Gastrocnemius medialis (tissue), 4 donors: ENCODE data around the gene ATXN1. TPM values are rescaled to one million over a fixed set of nuclear protein-coding genes. Genes with fewer than 3 reads are reported as not detected.

Source experiments
- ATAC-seq, 2 donors: fragments of 150-250 bp; one replicate each; pipeline ENCODE4 v1.9.1; 2016
- DNase-seq, 2 donors: peaks; one replicate each; pipeline ENCODE4 v3.0.0-alpha.2; 2019
- H3K27ac ChIP-seq, 4 donors: fragments of 200-600 bp; sonication (generic); 1 replicate in 1 of 4; 2 replicates in 3 of 4; pipeline ENCODE4 v1.5.1; 2016 to 2018; ENCODE audit warnings: mild to moderate bottlenecking in 2 of 4, moderate library complexity in 1 of 4
- H3K27me3 ChIP-seq, 3 donors: fragments of 200-600 bp; sonication (generic) in 2 of 3; 1 replicate in 1 of 3; 2 replicates in 2 of 3; pipeline versions ENCODE4 v1.5.1 to v1.6.0; 2016 to 2019; ENCODE audit warnings: mild to moderate bottlenecking in 1 of 3, moderate library complexity in 1 of 3
- H3K36me3 ChIP-seq, 2 donors: fragments of 200-600 bp; sonication (generic) in 1 of 2; one replicate each; pipeline ENCODE4 v1.5.1; 2017 to 2018
- H3K4me1 ChIP-seq, 2 donors: fragments of 200-600 bp; sonication (generic) in 1 of 2; one replicate each; pipeline ENCODE4 v1.5.1; 2016 to 2017; ENCODE audit warnings: mild to moderate bottlenecking in 2 of 2
- H3K4me3 ChIP-seq, 4 donors: fragments of 200-600 bp; sonication (generic) in 3 of 4; 1 replicate in 1 of 4; 2 replicates in 3 of 4; pipeline ENCODE4 v1.5.1; 2016 to 2019; ENCODE audit warnings: mild to moderate bottlenecking in 2 of 4
- H3K9me3 ChIP-seq, 3 donors: fragments of 200-600 bp; sonication (generic) in 2 of 3; 1 replicate in 1 of 3; 2 replicates in 2 of 3; pipeline ENCODE4 v1.5.1; 2016 to 2019
- CTCF ChIP-seq, 5 experiments: fragments of 450-650 bp in 3 of 5; fragments of 200-600 bp in 2 of 5; sonication (generic) in 2 of 5; IDR thresholded peaks in 4 of 5; conservative IDR thresholded peaks in 1 of 5; 1 replicate in 4 of 5; 2 replicates in 1 of 5; pipeline ENCODE4 v1.5.1; 2016 to 2019; ENCODE audit warnings: antibody characterized with exemption in 5 of 5, mild to moderate bottlenecking in 3 of 5, moderate library complexity in 3 of 5
- POLR2A ChIP-seq, 2 donors: fragments of 450-650 bp; IDR thresholded peaks; one replicate each; pipeline ENCODE4 v1.6.1; 2017; ENCODE audit warnings: antibody characterized with exemption in 2 of 2, mild to moderate bottlenecking in 2 of 2, moderate library complexity in 2 of 2
- in situ Hi-C, 4 donors: fragments of 200-750 bp; cut with MboI; loops; one replicate each; pipeline versions ENCODE4 v1.15.0 to v1.8.0; 2017; ENCODE audit warnings: low sequenced_read_pairs in 4 of 4
- intact Hi-C: fragments of 100-400 bp; cut with DNase I; formaldehyde crosslinking; loops from one replicate; pipeline ENCODE4 v1.15.1; 2023; ENCODE audit warnings: low total_unique reads
- total RNA-seq, 4 donors: library from RNA; depleted of rRNA; stranded (reverse); fragments of >200 nt; gene quantifications; one replicate each; pipeline versions ENCODE4 v1.1.0 to v1.2.3, GENCODE V29; 2016

The ATXN1 gene
- total RNA-seq, 4 donors from 2014 or later = 21.8 to 42.9 (median 33.1) TPM

- in situ Hi-C loops (no loop called here), intact Hi-C loops (no loop called here)
- no peak for TF ChIP-seq POLR2A (IDR thresholded peaks at IDR 0.05)
- no peak for TF ChIP-seq CTCF (IDR thresholded peaks at IDR 0.05 in 4 of 5, conservative IDR thresholded peaks at IDR 0.05 in 1 of 5)
- Histone ChIP-seq H3K27me3 (no peaks in the 10 kb centered on the region), H3K36me3 (no peaks in the 10 kb centered on the region), H3K4me1 (peaks cover 14 to 19% of the 10 kb centered on the region in 2 donors), H3K27ac (no peak overlapping the region), H3K4me3 (no peak overlapping the region), H3K9me3 (no peaks in the 10 kb centered on the region)
- ATAC-seq (no peak), DNase-seq (no peak)
Measured at GRCh38 chr6:16663901-16664300, 97.4 kb downstream of the ATXN1 start.

GRCh38 chr6:16660157-16660497 lies 101.1 kb downstream of the ATXN1 start:
- Histone ChIP-seq H3K36me3 (no peaks in the 10 kb centered on the region), H3K4me1 (peaks cover 14 to 19% of the 10 kb centered on the region in 2 donors), H3K27me3 (no peaks in the 10 kb centered on the region), H3K9me3 (no peaks in the 10 kb centered on the region), H3K27ac (no peak overlapping the region), H3K4me3 (no peak overlapping the region)
- in situ Hi-C loops = no loop called here
- TF ChIP-seq POLR2A (IDR thresholded peaks at IDR 0.05) (no peak), CTCF (IDR thresholded peaks at IDR 0.05 in 4 of 5, conservative IDR thresholded peaks at IDR 0.05 in 1 of 5) (no peak)
- intact Hi-C loops = no loop called here
- no peak for ATAC-seq
- DNase-seq = no peak

- DNase-seq = no peak
- intact Hi-C loops = loop anchor here (2.0 kb wide), 2 partner anchors 21 to 103 kb away; no protein-coding TSS in a partner anchor
- no peak overlapping the region for H3K4me3 ChIP-seq
- TF ChIP-seq POLR2A (IDR thresholded peaks at IDR 0.05) = no peak
- TF ChIP-seq CTCF (IDR thresholded peaks at IDR 0.05 in 4 of 5, conservative IDR thresholded peaks at IDR 0.05 in 1 of 5) = no peak
- in situ Hi-C loops = no loop called here
- H3K36me3 ChIP-seq = no peaks in the 10 kb centered on the region
- H3K27ac ChIP-seq = peak overlapping the region in 2 of 4 donors; percentile 58 to 64
- peaks cover 14 to 19% of the 10 kb centered on the region in 2 donors for H3K4me1 ChIP-seq
- H3K9me3 ChIP-seq = no peaks in the 10 kb centered on the region
- no peaks in the 10 kb centered on the region for H3K27me3 ChIP-seq
- ATAC-seq = no peak
Measured at GRCh38 chr6:16659466-16660156, 101.6 kb downstream of the ATXN1 start.

GRCh38 chr6:16658348-16659034 lies 102.8 kb downstream of the ATXN1 start:
- DNase-seq (peak; percentile 59 to 64), ATAC-seq (peak; percentile 99 to 100)
- Histone ChIP-seq H3K9me3 (no peaks in the 10 kb centered on the region), H3K36me3 (no peaks in the 10 kb centered on the region), H3K27ac (peak overlapping the region; percentile 24 to 64 (median 49)), H3K4me3 (no peak overlapping the region), H3K4me1 (peaks cover 20 to 26% of the 10 kb centered on the region in 2 donors), H3K27me3 (no peaks in the 10 kb centered on the region)
- TF ChIP-seq POLR2A (IDR thresholded peaks at IDR 0.05) (no peak), CTCF (IDR thresholded peaks at IDR 0.05 in 4 of 5, conservative IDR thresholded peaks at IDR 0.05 in 1 of 5) (no peak)
- intact Hi-C loops = loop anchor here (2.0 kb wide), 2 partner anchors 22 to 104 kb away; no protein-coding TSS in a partner anchor
- in situ Hi-C loops = no loop called here
